ENCODE measurements around the gene LAMA2.

Gene LAMA2

GRCh38 chr6:129015721-129016120 lies 132.8 kb downstream of the LAMA2 start:
- Histone ChIP-seq H3K36me3 (no peaks in the 10 kb centered on the region), H3K4me3 (ENCODE audit: low read depth in 1 of 2, low read length in 1 of 2) (no peak overlapping the region), H3K27ac (no peak overlapping the region), H3K27me3 (no peaks in the 10 kb centered on the region), H3K9me3 (no peaks in the 10 kb centered on the region), H3K4me1 (ENCODE audit: control insufficient read depth in 1 of 2, insufficient read depth in 1 of 2, low read depth in 1 of 2, low read length in 1 of 2) (no peaks in the 10 kb centered on the region)
- TF ChIP-seq CTCF (IDR thresholded peaks at IDR 0.05) = no peak

GRCh38 chr6:129016844-129017243 lies 133.9 kb downstream of the LAMA2 start:
- no peaks in the 10 kb centered on the region for H3K27me3 ChIP-seq
- no peak overlapping the region for H3K27ac ChIP-seq
- no peaks in the 10 kb centered on the region for H3K4me1 ChIP-seq (ENCODE audit: control insufficient read depth in 1 of 2, insufficient read depth in 1 of 2, low read depth in 1 of 2, low read length in 1 of 2)
- H3K36me3 ChIP-seq = no peaks in the 10 kb centered on the region
- no peak overlapping the region for H3K4me3 ChIP-seq (ENCODE audit: low read depth in 1 of 2, low read length in 1 of 2)
- TF ChIP-seq CTCF (IDR thresholded peaks at IDR 0.05) = no peak
- H3K9me3 ChIP-seq = no peaks in the 10 kb centered on the region

- no peak for TF ChIP-seq CTCF (IDR thresholded peaks at IDR 0.05)
- Histone ChIP-seq H3K4me3 (ENCODE audit: low read depth in 1 of 2, low read length in 1 of 2) (no peak overlapping the region), H3K4me1 (ENCODE audit: control insufficient read depth in 1 of 2, insufficient read depth in 1 of 2, low read depth in 1 of 2, low read length in 1 of 2) (no peaks in the 10 kb centered on the region), H3K27ac (no peak overlapping the region), H3K36me3 (no peaks in the 10 kb centered on the region), H3K9me3 (no peaks in the 10 kb centered on the region), H3K27me3 (no peaks in the 10 kb centered on the region)
These were observed 139.1 kb downstream of the LAMA2 start for GRCh38 chr6:129022011-129022553.

- H3K27me3 ChIP-seq = no peaks in the 10 kb centered on the region
- H3K4me1 ChIP-seq (ENCODE audit: control insufficient read depth in 1 of 2, insufficient read depth in 1 of 2, low read depth in 1 of 2, low read length in 1 of 2) = no peaks in the 10 kb centered on the region
- H3K27ac ChIP-seq = no peak overlapping the region
- H3K4me3 ChIP-seq (ENCODE audit: low read depth in 1 of 2, low read length in 1 of 2) = no peak overlapping the region
- no peak for TF ChIP-seq CTCF (IDR thresholded peaks at IDR 0.05)
- H3K9me3 ChIP-seq = no peaks in the 10 kb centered on the region
- no peaks in the 10 kb centered on the region for H3K36me3 ChIP-seq
These were observed 143.7 kb downstream of the LAMA2 start for GRCh38 chr6:129026601-129027000.

- Histone ChIP-seq H3K27ac (no peak overlapping the region), H3K36me3 (no peaks in the 10 kb centered on the region), H3K27me3 (no peaks in the 10 kb centered on the region), H3K4me3 (ENCODE audit: low read depth in 1 of 2, low read length in 1 of 2) (no peak overlapping the region), H3K4me1 (ENCODE audit: control insufficient read depth in 1 of 2, insufficient read depth in 1 of 2, low read depth in 1 of 2, low read length in 1 of 2) (no peaks in the 10 kb centered on the region), H3K9me3 (no peaks in the 10 kb centered on the region)
- TF ChIP-seq CTCF (IDR thresholded peaks at IDR 0.05) = no peak
These were observed 146.8 kb downstream of the LAMA2 start for GRCh38 chr6:129029778-129030177.

GRCh38 chr6:129030215-129030614 lies 147.3 kb downstream of the LAMA2 start:
- Histone ChIP-seq H3K9me3 (no peaks in the 10 kb centered on the region), H3K4me1 (ENCODE audit: control insufficient read depth in 1 of 2, insufficient read depth in 1 of 2, low read depth in 1 of 2, low read length in 1 of 2) (no peaks in the 10 kb centered on the region), H3K36me3 (no peaks in the 10 kb centered on the region), H3K27ac (no peak overlapping the region), H3K27me3 (no peaks in the 10 kb centered on the region), H3K4me3 (ENCODE audit: low read depth in 1 of 2, low read length in 1 of 2) (no peak overlapping the region)
- TF ChIP-seq CTCF (IDR thresholded peaks at IDR 0.05) = no peak

All from neutrophil (primary cell).